ENCODE measurements around the gene SMOC2.

Gene SMOC2

DNA sequence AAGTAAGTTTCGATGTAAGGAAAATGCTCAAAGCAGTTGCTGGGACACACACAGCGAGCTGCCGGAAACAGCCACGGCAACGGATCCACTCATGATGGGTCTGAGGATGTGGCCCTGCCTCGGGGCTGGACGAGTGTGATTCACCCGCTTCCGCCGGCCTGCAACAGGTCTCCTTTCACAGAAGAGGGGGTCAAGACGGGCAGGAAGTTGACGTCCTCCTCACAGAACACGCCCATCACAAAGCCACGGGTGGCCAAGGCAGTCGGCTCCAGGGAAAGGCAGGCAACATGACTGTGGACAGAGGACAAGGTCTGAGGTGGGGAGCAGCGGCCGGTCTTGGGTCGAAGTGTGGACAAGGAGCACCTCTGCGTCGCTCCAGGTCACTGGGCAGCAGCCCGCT is 29.9 kb upstream of the SMOC2 start:
- no peak overlapping the region for H3K4me3 ChIP-seq (ENCODE audit: low read depth, low read length)
- TF ChIP-seq, protein P1, sequence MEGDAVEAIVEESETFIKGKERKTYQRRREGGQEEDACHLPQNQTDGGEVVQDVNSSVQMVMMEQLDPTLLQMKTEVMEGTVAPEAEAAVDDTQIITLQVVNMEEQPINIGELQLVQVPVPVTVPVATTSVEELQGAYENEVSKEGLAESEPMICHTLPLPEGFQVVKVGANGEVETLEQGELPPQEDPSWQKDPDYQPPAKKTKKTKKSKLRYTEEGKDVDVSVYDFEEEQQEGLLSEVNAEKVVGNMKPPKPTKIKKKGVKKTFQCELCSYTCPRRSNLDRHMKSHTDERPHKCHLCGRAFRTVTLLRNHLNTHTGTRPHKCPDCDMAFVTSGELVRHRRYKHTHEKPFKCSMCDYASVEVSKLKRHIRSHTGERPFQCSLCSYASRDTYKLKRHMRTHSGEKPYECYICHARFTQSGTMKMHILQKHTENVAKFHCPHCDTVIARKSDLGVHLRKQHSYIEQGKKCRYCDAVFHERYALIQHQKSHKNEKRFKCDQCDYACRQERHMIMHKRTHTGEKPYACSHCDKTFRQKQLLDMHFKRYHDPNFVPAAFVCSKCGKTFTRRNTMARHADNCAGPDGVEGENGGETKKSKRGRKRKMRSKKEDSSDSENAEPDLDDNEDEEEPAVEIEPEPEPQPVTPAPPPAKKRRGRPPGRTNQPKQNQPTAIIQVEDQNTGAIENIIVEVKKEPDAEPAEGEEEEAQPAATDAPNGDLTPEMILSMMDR (IDR thresholded peaks at IDR 0.05; ENCODE audit: low read depth, low read length): no peak

DNA sequence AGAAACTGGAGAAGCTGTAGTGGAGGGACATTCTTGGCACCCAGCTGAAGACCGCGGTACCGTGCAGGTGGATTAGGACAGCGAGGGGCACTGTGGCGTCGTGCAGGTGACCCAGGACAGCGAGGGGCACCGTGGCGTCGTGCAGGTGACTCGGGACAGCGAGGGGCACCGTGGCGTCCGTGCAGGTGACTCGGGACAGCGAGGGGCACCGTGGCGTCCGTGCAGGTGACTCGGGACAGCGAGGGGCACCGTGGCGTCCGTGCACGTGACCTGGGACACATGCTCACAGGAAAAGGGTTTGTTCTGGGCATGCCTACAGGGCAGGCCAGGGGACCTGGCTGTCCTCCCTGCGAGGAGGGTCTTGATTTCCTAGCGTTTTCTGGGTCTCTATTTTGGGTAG is 29.2 kb upstream of the SMOC2 start:
- H3K4me3 ChIP-seq (ENCODE audit: low read depth, low read length): no peak overlapping the region
- TF ChIP-seq, protein P1 (IDR thresholded peaks at IDR 0.05; ENCODE audit: low read depth, low read length): no peak

DNA sequence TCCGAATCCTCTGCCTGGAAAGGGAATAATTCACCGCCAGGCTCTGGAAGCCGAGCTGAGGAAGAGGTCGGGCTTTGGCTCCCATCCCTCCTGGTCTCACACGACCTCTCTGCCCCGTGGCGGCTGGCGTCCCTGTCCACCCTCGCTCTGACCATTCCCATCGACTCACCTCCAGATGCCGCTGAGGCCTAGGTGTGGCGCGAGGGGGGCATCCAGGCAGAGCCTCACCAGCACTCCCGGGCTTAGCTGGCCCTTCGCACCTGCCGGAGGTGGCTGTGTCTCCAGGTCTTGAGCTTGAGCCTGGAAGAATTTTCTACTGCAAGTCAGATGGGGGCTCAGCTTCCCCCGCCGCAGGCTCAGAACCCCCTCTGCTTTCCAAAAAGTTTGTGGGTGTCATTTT is 28.5 kb upstream of the SMOC2 start:
- TF ChIP-seq, protein P1 (IDR thresholded peaks at IDR 0.05; ENCODE audit: low read depth, low read length): no peak
- H3K4me3 ChIP-seq (ENCODE audit: low read depth, low read length): no peak overlapping the region

DNA sequence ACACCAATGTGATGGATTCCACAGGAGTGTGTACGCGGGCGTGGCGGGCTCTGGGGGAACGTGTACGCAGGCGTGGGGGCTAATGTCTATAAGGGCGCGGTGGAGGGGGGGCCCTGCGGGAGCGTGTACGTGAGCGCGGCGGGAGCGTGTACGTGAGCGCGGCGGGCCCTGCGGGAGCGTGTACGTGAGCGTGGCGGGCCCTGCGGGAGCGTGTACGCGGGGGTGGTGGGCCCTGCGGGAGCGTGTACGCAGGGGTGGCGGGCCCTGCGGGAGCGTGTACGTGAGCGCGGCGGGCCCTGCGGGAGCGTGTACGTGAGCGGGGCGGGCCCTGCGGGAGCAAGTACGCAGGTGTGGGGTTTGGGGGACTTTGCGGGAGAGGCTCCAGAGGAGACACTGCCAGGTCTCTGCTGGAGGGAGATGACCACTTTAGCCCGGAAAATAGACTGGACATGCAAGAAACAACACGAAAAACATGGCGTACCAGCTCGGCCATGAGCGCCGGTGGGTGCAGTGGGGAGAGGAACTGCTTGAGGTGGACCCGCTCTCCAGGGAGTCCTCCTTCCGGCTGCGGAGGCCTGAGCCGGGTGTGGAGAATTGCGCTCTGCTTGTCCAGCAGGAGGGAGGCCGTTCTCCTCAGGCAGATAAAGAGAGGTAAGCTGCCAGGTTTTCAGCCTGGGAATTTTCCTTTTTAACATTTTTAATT is 27.8 kb upstream of the SMOC2 start:
- TF ChIP-seq, protein P1 (IDR thresholded peaks at IDR 0.05; ENCODE audit: low read depth, low read length): no peak
- no peak overlapping the region for H3K4me3 ChIP-seq (ENCODE audit: low read depth, low read length)

DNA sequence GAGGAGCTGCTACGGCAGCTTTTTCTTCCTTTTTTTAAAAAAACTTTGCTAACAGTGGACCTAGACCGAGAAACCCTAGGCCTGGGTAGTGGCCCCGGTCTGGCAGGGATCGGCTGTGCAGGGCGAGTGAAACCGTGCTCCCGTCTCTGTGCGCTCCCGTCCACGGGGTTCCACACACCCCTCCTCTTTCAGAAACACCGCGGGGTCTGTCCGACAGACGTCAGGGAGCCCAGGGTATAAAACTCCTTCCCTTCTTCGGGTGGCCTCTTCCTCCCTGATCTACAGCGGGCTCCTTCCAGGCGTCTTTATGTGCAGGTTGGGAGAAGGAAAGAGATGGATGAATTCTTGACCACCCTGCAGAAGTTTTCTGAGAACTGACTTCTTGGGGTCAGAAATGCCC is 27.1 kb upstream of the SMOC2 start:
- TF ChIP-seq, protein P1 (IDR thresholded peaks at IDR 0.05; ENCODE audit: low read depth, low read length): no peak
- H3K4me3 ChIP-seq (ENCODE audit: low read depth, low read length): no peak overlapping the region

DNA sequence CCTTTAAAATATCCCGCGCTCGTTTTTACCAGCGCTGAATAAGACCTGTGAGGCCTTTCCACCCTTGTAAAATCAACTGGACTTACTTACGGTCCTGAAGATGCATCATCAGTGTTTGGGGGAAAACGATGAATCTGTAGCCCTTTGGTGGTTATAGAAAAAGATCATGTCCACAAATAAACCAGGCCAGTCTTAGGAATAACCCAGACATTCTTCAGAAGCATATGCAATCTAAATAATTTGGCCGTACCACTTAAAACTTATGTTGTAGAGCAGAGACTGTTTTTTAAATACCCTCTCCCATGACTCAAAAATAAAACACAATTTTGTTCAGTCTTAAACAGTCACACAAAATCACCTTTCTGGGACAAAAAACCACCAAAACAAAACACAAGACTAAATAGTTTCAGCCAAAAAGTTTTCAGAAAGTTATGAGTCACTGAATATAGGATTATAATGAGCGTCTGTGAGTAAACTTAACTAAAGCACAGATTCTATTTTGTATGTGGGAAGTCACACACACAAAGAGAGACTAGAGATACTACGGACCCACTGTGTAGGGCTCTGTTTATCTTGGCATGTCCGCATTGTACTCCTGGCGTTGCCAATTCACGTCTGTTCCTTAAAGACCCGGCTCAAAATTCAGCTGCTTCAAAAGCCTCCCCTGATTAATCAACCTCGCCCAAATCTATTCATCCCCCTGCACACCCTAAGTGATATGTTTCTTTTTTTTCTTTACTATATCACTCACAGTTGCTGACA is 26.5 kb upstream of the SMOC2 start:
- TF ChIP-seq, protein P1 (IDR thresholded peaks at IDR 0.05; ENCODE audit: low read depth, low read length): no peak
- H3K4me3 ChIP-seq (ENCODE audit: low read depth, low read length): no peak overlapping the region

Data from WI38 (cell line).